Measurements from ENCODE around the gene KLHL18.

KLHL18 gene

GRCh38 chr3:47377186-47377585, 94.4 kb downstream of the KLHL18 start:
- DNase-seq (ENCODE audit: low spot score): no peak
- no peak overlapping the region for H3K4me3 ChIP-seq
- no peak overlapping the region for H3K27ac ChIP-seq
- TF ChIP-seq CTCF (IDR thresholded peaks at IDR 0.05): no peak

GRCh38 chr3:47378869-47379268, 96.1 kb downstream of the KLHL18 start:
- Histone ChIP-seq H3K27ac (no peak overlapping the region), H3K4me3 (no peak overlapping the region)
- DNase-seq (ENCODE audit: low spot score): no peak
- TF ChIP-seq CTCF (IDR thresholded peaks at IDR 0.05): no peak

GRCh38 chr3:47379411-47379899, 96.7 kb downstream of the KLHL18 start:
- no peak for TF ChIP-seq CTCF (IDR thresholded peaks at IDR 0.05)
- Histone ChIP-seq H3K27ac (no peak overlapping the region), H3K4me3 (peak overlapping the region; percentile 95)
- no peak for DNase-seq (ENCODE audit: low spot score)

GRCh38 chr3:47380026-47380600, 97.4 kb downstream of the KLHL18 start:
- DNase-seq (ENCODE audit: low spot score): no peak
- TF ChIP-seq CTCF (IDR thresholded peaks at IDR 0.05): no peak
- Histone ChIP-seq H3K4me3 (peak overlapping the region; percentile 95), H3K27ac (peak overlapping the region; percentile 90 to 99)

- TF ChIP-seq CTCF (IDR thresholded peaks at IDR 0.05): no peak
- DNase-seq (ENCODE audit: low spot score): peak; percentile 99
- peak within 1 kb of the TSS; percentile 90 to 99 for H3K27ac ChIP-seq
- H3K4me3 ChIP-seq: peak within 1 kb of the TSS; percentile 95
These were observed 98.0 kb downstream of the KLHL18 start, which contains the start of gene PTPN23 for GRCh38 chr3:47380601-47381316. Gene PTPN23 (plus strand): TSS chr3:47381021. CDS start chr3:47381097, 76 bp downstream.

- DNase-seq (ENCODE audit: low spot score): peak; percentile 92
- H3K4me3 ChIP-seq: peak overlapping the region; percentile 95
- no peak for TF ChIP-seq CTCF (IDR thresholded peaks at IDR 0.05)
- H3K27ac ChIP-seq: peak overlapping the region; percentile 90 to 99
These were observed 98.8 kb downstream of the KLHL18 start for GRCh38 chr3:47381317-47382157.
